ENCODE results near the gene SLC25A23. TPM values are rescaled to one million over a fixed set of nuclear protein-coding genes. Genes with fewer than 3 reads are reported as not detected.

The SLC25A23 gene
- total and polyA plus RNA-seq, 10 of the 15 experiments (the other 5 are each of a cell fraction or from before 2014, with no cell fraction given): 10.2 to 85.8 (median 50.0) TPM

DNA sequence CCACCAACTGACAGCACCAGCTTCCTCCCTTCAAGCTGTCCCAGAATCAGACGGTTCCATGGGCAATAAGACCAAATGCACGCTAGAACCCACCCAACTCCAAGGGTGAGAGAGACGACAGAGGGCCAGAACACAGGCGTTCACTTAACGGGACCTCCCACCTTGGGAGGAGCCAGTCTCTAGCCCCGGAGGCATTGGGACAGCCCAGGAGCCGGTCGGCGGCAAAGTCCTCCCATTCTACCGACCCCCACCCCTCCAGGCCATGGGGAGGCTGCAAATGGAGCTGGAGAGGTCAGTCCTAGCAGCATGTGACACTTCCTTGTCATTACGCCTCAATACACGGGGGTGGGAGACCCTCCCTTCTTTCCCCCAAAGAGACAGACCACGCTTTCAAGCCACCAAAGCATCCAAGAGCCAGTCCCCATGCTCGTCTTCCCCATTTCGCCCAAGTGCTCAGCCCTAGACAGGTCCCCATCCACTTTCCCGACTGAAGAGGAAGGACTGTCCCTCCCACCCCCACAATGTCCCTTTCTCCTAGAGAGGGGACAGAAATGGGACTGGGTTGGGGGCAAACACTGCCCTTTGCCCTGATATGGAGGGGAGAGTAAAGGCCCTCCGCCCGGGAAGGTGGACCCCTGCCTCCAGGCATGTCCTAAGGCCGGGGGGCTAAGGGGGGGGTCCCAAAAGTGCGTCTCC lies 35.9 kb downstream of the SLC25A23 start:
- no peaks in the 10 kb centered on the region for H3K27me3 ChIP-seq (replicated peaks in 1 of 2; ENCODE audit: control insufficient read depth in 2 of 2, insufficient read depth in 2 of 2, low read length in 1 of 2)
- in situ Hi-C loops (cut with MboI) (no loop called here), intact Hi-C loops (cut with micrococcal nuclease; ENCODE audit: unreplicated experiment) (no loop called here)
- ChIA-PET POLR2A (interaction anchor here (0.6 kb wide), 2 partner anchors 246 to 439 kb away, joined by 3 to 5 read pairs; partner anchors contain the start of gene TNFSF14), SMC1A (ENCODE audit: uncharacterized antibody, unreplicated experiment) (no interaction called here), CTCF (interaction anchor here (1.3 to 2.2 kb wide), 2 partner anchors 12 to 51 kb away, joined by 5 to 8 read pairs; partner anchors contain the start of gene ALKBH7), RAD21 (ENCODE audit: unreplicated experiment) (interaction anchor here (0.7 kb wide), 1 partner anchor 50 kb away, joined by 3 read pairs; no protein-coding TSS in a partner anchor)
- under 1% methylated on average over 20 of the region's 20 CpGs for WGBS (ENCODE audit: insufficient coverage, insufficient replicate concordance, low lambda C conversion rate, missing lambda C conversion rate)
- peaks cover 15 to 29% of the 10 kb centered on the region in 2 experiments for H3K36me3 ChIP-seq (ENCODE audit: control insufficient read depth in 2 of 2, insufficient read depth in 2 of 2, low read length in 1 of 2)
- H3K4me2 ChIP-seq (ENCODE audit: control insufficient read depth, insufficient read depth): peak overlapping the region; percentile 73
- H3K4me3 ChIP-seq: peak overlapping the region; percentile 93
- peak overlapping the region; percentile 85 for H3K9ac ChIP-seq (ENCODE audit: control insufficient read depth, insufficient read depth, low read length)
- peaks cover 27% of the 10 kb centered on the region for H4K20me1 ChIP-seq (ENCODE audit: control insufficient read depth, insufficient read depth)
- no peaks in the 10 kb centered on the region; the same call in 2 of the 3 replicates for H3K9me3 ChIP-seq (replicated peaks; ENCODE audit: control insufficient read depth, insufficient read depth, low read length)
- H2AFZ ChIP-seq (ENCODE audit: control insufficient read depth, low read depth, low read length): no peak overlapping the region
- peak; percentile 61 for FAIRE-seq
- no TSS peak for BruUV-seq (replicated peaks)
- peaks cover 48% of the 10 kb centered on the region for H3K79me2 ChIP-seq (ENCODE audit: control insufficient read depth, insufficient read depth, low read length)
- peaks cover 5% of the 10 kb centered on the region for H3K4me1 ChIP-seq (ENCODE audit: control insufficient read depth, insufficient read depth, low read length)
- peak overlapping the region; percentile 73 for H3K27ac ChIP-seq (ENCODE audit: control insufficient read depth, insufficient read depth)
- ATAC-seq: peak; percentile 8
- DNase-seq (ENCODE audit: low read depth, low spot score): no peak
- TF ChIP-seq, protein P1, sequence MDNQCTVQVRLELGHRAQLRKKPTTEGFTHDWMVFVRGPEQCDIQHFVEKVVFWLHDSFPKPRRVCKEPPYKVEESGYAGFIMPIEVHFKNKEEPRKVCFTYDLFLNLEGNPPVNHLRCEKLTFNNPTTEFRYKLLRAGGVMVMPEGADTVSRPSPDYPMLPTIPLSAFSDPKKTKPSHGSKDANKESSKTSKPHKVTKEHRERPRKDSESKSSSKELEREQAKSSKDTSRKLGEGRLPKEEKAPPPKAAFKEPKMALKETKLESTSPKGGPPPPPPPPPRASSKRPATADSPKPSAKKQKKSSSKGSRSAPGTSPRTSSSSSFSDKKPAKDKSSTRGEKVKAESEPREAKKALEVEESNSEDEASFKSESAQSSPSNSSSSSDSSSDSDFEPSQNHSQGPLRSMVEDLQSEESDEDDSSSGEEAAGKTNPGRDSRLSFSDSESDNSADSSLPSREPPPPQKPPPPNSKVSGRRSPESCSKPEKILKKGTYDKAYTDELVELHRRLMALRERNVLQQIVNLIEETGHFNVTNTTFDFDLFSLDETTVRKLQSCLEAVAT (IDR thresholded peaks at IDR 0.05): peak; percentile 32; the same call in 1 of the 2 replicates
- TF ChIP-seq ZBTB4 (CRISPR knock-in tag; IDR thresholded peaks at IDR 0.05): no peak
- 0 out of 2 replicates have a peak, but pooled peaks have one; percentile 9 for TF ChIP-seq NKRF (conservative IDR thresholded peaks at IDR 0.05)
- 0 out of 2 replicates have a peak, but pooled peaks have one; percentile 26 for TF ChIP-seq POLR2AphosphoS5 (IDR thresholded peaks at IDR 0.05; ENCODE audit: low read length)
- TF ChIP-seq NBN (IDR thresholded peaks at IDR 0.05): no peak
- peak; percentile 81; the same call in 1 of the 2 replicates for TF ChIP-seq WRNIP1 (IDR thresholded peaks at IDR 0.05; ENCODE audit: borderline replicate concordance, low read depth, low read length)
- no peak for TF ChIP-seq SPI1 (IDR thresholded peaks at IDR 0.05; ENCODE audit: borderline replicate concordance, insufficient read depth, low read depth, low read length)
- TF ChIP-seq LARP7 (IDR thresholded peaks at IDR 0.05): 0 out of 2 replicates have a peak, but pooled peaks have one; percentile 3
